22Rv1 (cell line): ENCODE measurements around the gene DDX17.

Source experiments
- CTCF ChIP-seq: fragments of 450-650 bp; IDR thresholded peaks from 2 replicates; pipeline ENCODE4 v1.5.1; 2017; ENCODE audit warnings: mild to moderate bottlenecking
- ZFX ChIP-seq: fragments of 450-650 bp; IDR thresholded peaks from 2 replicates; pipeline ENCODE4 v1.6.1; 2017; ENCODE audit warnings: antibody characterized with exemption, borderline replicate concordance

DNA sequence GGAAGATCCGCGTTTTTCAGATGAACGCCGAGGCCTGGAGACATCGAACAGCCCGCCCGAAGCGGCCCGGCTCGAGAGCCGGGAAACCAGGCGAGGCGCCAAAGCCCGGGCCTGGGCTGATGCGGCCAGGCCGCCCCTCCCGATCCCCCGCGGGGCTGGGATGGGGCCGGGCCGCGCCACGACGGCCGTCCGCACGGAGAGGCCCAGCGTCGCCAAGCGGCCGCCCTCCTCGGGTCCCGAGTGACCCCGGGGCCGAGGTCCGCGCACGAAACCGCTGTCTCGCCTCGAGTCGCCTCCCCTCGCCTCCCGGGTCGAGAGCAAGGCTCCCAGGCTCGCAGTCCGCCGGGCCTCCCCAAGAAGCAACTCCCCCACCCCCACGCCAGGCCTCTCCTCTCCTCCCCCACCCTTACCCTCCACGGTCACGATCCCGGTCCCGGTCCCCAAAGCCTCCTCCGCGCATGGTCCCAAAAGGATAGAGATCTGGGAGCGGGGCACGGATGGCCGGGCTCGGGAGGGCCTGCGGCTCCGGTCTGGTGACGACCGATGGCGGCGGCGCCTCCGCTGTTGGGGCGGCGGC lies 482 bp downstream of the DDX17 start:
- TF ChIP-seq CTCF (no peak), ZFX (no peak)
